HEK293T (cell line): ENCODE data around the gene ARMC2.

Experiments
- CTCF ChIA-PET: fragments of 350-600 bp; formaldehyde crosslinking; extraction: SDS; loops from one replicate; lab custom pipeline; 2021; ENCODE audit warnings: antibody characterized with exemption, inconsistent platforms; lab: Yijun Ruan, JAX
- POLR2A ChIA-PET: fragments of 350-600 bp; formaldehyde crosslinking; extraction: SDS; loops from one replicate; lab custom pipeline; 2020; ENCODE audit warnings: antibody characterized with exemption, inconsistent platforms; lab: Yijun Ruan, JAX
- DNase-seq: peaks from one replicate; pipeline ENCODE4 v3.0.0; 2012; ENCODE audit warnings: mixed read lengths; ENCODE audit errors: extremely low spot score
- ARNT ChIP-seq: fragments of 450-650 bp; IDR thresholded peaks from 2 replicates; pipeline ENCODE4 v1.6.1; 2017; ENCODE audit warnings: mild to moderate bottlenecking
- BHLHE40 ChIP-seq: fragments of 450-650 bp; IDR thresholded peaks from 2 replicates; pipeline ENCODE4 v1.6.1; 2016; ENCODE audit warnings: mild to moderate bottlenecking, moderate library complexity, borderline replicate concordance
- CTBP1 ChIP-seq: fragments of 450-650 bp; IDR thresholded peaks from 2 replicates; pipeline ENCODE4 v1.6.1; 2016; ENCODE audit warnings: borderline replicate concordance
- ELF4 ChIP-seq: fragments of 450-650 bp; IDR thresholded peaks from 2 replicates; pipeline ENCODE4 v1.6.1; 2017; ENCODE audit warnings: antibody characterized with exemption
- FOXA1 ChIP-seq: fragments of 450-650 bp; IDR thresholded peaks from 2 replicates; pipeline ENCODE4 v1.6.1; 2016; ENCODE audit warnings: mild to moderate bottlenecking
- FOXK2 ChIP-seq: fragments of 450-650 bp; IDR thresholded peaks from 2 replicates; pipeline ENCODE4 v1.6.1; 2016; ENCODE audit warnings: mild to moderate bottlenecking
- FOXM1 ChIP-seq: fragments of 450-650 bp; IDR thresholded peaks from 2 replicates; pipeline ENCODE4 v1.6.1; 2017; ENCODE audit warnings: mild to moderate bottlenecking, borderline replicate concordance
- HDGF ChIP-seq: fragments of 450-650 bp; IDR thresholded peaks from 2 replicates; pipeline ENCODE4 v1.6.1; 2017; ENCODE audit warnings: antibody characterized with exemption, borderline replicate concordance
- L3MBTL2 ChIP-seq: fragments of 450-650 bp; conservative IDR thresholded peaks from 2 replicates; pipeline ENCODE4 v1.6.1; 2016; ENCODE audit warnings: mild to moderate bottlenecking
- LEF1 ChIP-seq: fragments of 450-650 bp; IDR thresholded peaks from 2 replicates; pipeline ENCODE4 v1.6.1; 2017; ENCODE audit warnings: mild to moderate bottlenecking, borderline replicate concordance
- NFRKB ChIP-seq: fragments of 450-650 bp; IDR thresholded peaks from 2 replicates; pipeline ENCODE4 v1.6.1; 2016; ENCODE audit warnings: mild to moderate bottlenecking, moderate library complexity
- SP1 ChIP-seq: fragments of 450-650 bp; IDR thresholded peaks from 2 replicates; pipeline ENCODE4 v1.6.1; 2017
- SUZ12 ChIP-seq: fragments of 450-650 bp; IDR thresholded peaks from 2 replicates; pipeline ENCODE4 v1.6.1; 2016; ENCODE audit warnings: mild to moderate bottlenecking
- TARDBP ChIP-seq: fragments of 450-650 bp; IDR thresholded peaks from 2 replicates; pipeline ENCODE4 v1.6.1; 2016
- ZNF384 ChIP-seq: fragments of 450-650 bp; IDR thresholded peaks from 2 replicates; pipeline ENCODE4 v1.6.1; 2016
- TF ChIP-seq, protein P1 (sequence below): fragments of 450-650 bp; IDR thresholded peaks from 2 replicates; pipeline ENCODE4 v1.6.1; 2016

Gene ARMC2

GRCh38 chr6:108848116-108848868 is at the start of gene ARMC2:
ARMC2 (plus strand) TSS chr6:108848422; CDS start chr6:108854268, 5,846 bp downstream.
- peak; percentile 98 for DNase-seq
- CTCF ChIA-PET: interaction anchor here (1.3 kb wide), 2 partner anchors 9 to 288 kb away, joined by 3 to 5 read pairs; partner anchors contain the start of gene FOXO3
- TF ChIP-seq BHLHE40 (no peak), ARNT (no peak), L3MBTL2 (peak; percentile 85)
- POLR2A ChIA-PET: interaction anchor here (0.7 to 1.6 kb wide), 17 partner anchors 9 to 587 kb away, joined by 3 to 8 read pairs (median 4); partner anchors contain the start of gene SNX3

GRCh38 chr6:108798670-108799353 is 49.4 kb upstream of the ARMC2 start:
- DNase-seq: no peak
- ChIA-PET POLR2A (interaction anchor here (1.0 to 2.2 kb wide), 2 partner anchors 50 to 240 kb away, joined by 3 to 5 read pairs; partner anchors contain the start of gene ARMC2), CTCF (interaction anchor here (0.7 kb wide), 1 partner anchor 1709 kb away, joined by 4 read pairs; no protein-coding TSS in a partner anchor)
- TF ChIP-seq NFRKB (no peak), LEF1 (no peak), FOXA1 (no peak), FOXK2 (no peak), FOXM1 (no peak), ELF4 (no peak), BHLHE40 (no peak), ARNT (no peak), SUZ12 (no peak), ZNF384 (no peak), TARDBP (no peak), SP1 (no peak)

GRCh38 chr6:108799354-108799717 is 48.9 kb upstream of the ARMC2 start:
- no peak for TF ChIP-seq ARNT
- TF ChIP-seq, protein P1, sequence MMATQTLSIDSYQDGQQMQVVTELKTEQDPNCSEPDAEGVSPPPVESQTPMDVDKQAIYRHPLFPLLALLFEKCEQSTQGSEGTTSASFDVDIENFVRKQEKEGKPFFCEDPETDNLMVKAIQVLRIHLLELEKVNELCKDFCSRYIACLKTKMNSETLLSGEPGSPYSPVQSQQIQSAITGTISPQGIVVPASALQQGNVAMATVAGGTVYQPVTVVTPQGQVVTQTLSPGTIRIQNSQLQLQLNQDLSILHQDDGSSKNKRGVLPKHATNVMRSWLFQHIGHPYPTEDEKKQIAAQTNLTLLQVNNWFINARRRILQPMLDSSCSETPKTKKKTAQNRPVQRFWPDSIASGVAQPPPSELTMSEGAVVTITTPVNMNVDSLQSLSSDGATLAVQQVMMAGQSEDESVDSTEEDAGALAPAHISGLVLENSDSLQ: no peak
- ChIA-PET POLR2A (interaction anchor here (0.6 kb wide), 1 partner anchor 46 kb away, joined by 3 read pairs; no protein-coding TSS in a partner anchor), CTCF (no interaction called here)
- no peak for DNase-seq

GRCh38 chr6:108799791-108800190 is 48.4 kb upstream of the ARMC2 start:
- TF ChIP-seq SUZ12: no peak
- TF ChIP-seq FOXK2: no peak
- no peak for TF ChIP-seq FOXA1
- TF ChIP-seq ARNT: no peak
- no peak for TF ChIP-seq LEF1
- TF ChIP-seq L3MBTL2: no peak
- TF ChIP-seq HDGF: no peak
- TF ChIP-seq ZNF384: no peak
- TF ChIP-seq CTBP1: no peak
- TF ChIP-seq, protein P1: no peak
- TF ChIP-seq FOXM1: no peak
- no peak for TF ChIP-seq TARDBP
- no peak for TF ChIP-seq BHLHE40
- TF ChIP-seq NFRKB: no peak
- TF ChIP-seq SP1: no peak
- no peak for TF ChIP-seq ELF4
- DNase-seq: no peak
- CTCF ChIA-PET: interaction anchor here (0.6 kb wide), 1 partner anchor 274 kb away, joined by 4 read pairs; no protein-coding TSS in a partner anchor
- POLR2A ChIA-PET: interaction anchor here (0.6 kb wide), 1 partner anchor 45 kb away, joined by 3 read pairs; no protein-coding TSS in a partner anchor

- no peak for DNase-seq
- ChIA-PET POLR2A (no interaction called here), CTCF (interaction anchor here (0.6 kb wide), 2 partner anchors 258 to 273 kb away, joined by 3 to 4 read pairs; no protein-coding TSS in a partner anchor)
- TF ChIP-seq BHLHE40: no peak
- TF ChIP-seq L3MBTL2: no peak
- no peak for TF ChIP-seq HDGF
- no peak for TF ChIP-seq CTBP1
- no peak for TF ChIP-seq ELF4
These were observed 47.8 kb upstream of the ARMC2 start for GRCh38 chr6:108800427-108800864.

- ChIA-PET CTCF (no interaction called here), POLR2A (no interaction called here)
- TF ChIP-seq ZNF384 (no peak), SP1 (no peak), L3MBTL2 (no peak), HDGF (no peak), FOXA1 (no peak)
- no peak for DNase-seq
These were observed 46.9 kb upstream of the ARMC2 start for GRCh38 chr6:108801366-108801765.

DNA sequence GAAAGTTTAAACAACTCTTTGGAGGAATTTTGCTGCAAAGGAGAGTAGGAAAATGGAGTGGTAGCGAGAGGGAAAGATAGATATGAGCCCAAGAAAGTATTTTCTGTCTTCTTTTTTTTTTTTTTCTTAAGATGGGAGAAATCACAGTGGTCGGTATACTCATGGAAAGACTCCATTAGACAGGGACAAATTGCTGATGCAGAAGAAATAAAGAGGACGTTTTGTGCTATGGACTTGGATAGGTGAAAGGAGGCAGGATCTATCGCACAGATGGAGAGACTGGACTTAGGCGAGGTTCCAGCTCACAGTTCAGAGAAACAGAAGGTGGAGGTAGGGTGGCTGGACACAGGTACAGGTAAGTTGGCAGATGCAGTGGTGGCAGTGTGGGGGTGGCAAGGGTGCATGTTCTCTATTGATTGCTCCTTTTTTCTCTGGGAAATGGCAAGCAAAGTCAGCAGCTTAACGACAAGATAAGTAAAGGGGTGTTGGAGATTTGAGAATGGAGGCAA is 44.2 kb upstream of the ARMC2 start:
- POLR2A ChIA-PET: no interaction called here
- TF ChIP-seq, protein P1: no peak
- no peak for TF ChIP-seq BHLHE40
- TF ChIP-seq FOXK2: no peak
- TF ChIP-seq TARDBP: no peak
- no peak for TF ChIP-seq SUZ12
- TF ChIP-seq ARNT: no peak
- no peak for TF ChIP-seq ZNF384
- TF ChIP-seq LEF1: no peak
- TF ChIP-seq FOXM1: no peak
- TF ChIP-seq FOXA1: no peak
- TF ChIP-seq L3MBTL2: no peak
- CTCF ChIA-PET: no interaction called here
- DNase-seq: no peak
